Right renal cortex interstitium (tissue), 3 donors: Measurements from ENCODE around the gene LRMDA. TPM values are rescaled to one million over a fixed set of nuclear protein-coding genes. Genes with fewer than 3 reads are reported as not detected.
"Not testable (repeated sequence)": the region's sequence is repeated elsewhere in the genome, so short reads cannot be mapped to it uniquely, and the experiment has no call there.

Experiments used
- DNase-seq, 3 donors: peaks; one replicate each; pipeline ENCODE4 v3.0.0-alpha.2; 2013; ENCODE audit warnings: low read depth in 3 of 3, low spot score in 2 of 3
- polyA plus RNA-seq, 3 donors: library from polyadenylated mRNA; unstranded; fragments of 120-200 nt; gene quantifications; one replicate each; pipeline ENCODE4 v1.2.1, GENCODE V29; 2013; ENCODE audit not compliant: insufficient read length in 3 of 3

The LRMDA gene
- polyA plus RNA-seq, 3 donors, result 20.9 to 21.7 (median 21.2) TPM

GRCh38 chr10:76560338-76560737 is 1128.9 kb downstream of the LRMDA start:
- DNase-seq, result no peak

DNA sequence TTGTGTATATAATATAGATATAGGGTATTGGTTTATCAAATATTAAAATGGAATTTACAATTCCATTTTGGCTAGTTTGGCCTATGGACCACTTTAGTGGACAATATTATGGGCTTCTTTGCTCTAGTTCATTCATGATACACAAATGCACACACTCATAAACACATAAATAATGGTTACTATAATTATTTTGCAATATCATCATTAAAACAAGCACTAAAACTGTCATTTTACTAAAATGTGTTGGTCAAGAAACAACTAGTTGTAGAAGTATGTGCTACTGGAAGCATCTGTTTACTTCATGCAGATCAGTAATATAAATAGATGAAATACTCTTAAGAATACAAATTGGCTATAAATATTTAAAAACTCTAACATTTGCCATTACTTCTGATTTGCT is 1131.9 kb downstream of the LRMDA start:
- no peak for DNase-seq

DNA sequence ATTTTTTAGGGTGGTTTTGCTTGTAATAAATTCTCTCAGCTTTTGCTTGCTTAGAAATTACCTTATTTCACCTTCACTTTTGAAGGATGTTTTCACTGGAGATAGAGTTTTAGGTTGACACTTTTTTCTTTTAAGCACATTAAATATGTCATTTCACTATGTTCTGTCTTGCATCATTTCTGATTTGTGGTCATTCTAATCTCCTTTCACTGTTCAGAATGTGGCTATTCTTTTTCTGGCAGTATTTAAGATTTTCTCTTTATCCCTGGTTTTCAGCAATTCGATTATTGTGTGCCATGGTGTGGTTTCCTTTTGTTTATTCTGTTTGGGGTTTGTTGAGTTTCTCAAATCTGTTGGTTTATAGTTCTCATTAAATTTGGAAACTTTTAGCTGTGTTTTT is 1140.6 kb downstream of the LRMDA start:
- no peak for DNase-seq

DNA sequence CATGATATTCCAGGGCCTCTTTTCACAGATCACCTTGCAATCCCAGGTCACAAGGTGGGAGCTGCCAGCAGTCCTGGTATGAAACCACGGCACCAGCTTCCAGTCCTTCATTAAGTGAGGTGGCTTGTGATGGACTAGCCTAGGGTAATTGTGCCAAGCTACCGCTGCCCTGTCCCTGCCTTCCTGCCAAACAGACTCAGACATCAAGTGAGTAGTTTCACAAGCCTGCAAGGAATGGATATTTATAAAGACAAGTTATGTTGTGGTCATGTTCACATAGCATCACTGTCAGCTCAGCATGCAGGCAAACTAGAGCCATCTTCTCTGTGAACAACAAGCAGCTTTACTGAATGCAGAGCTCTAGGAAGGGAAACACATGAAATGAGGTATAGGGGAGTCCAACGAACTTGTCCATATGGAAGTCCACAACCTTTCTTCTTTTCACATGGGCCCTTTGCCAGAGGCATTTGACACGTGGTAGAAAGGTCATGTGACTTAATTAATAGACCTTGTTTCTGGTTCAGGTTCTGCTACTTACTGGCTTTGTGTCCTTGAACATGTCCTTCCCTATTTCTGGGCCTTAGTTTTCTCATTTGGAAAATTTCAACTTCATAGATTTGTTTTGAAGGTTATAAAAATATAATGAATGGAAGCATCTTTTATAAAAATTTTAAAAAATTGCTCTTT is 1145.0 kb downstream of the LRMDA start:
- no peak for DNase-seq

DNA sequence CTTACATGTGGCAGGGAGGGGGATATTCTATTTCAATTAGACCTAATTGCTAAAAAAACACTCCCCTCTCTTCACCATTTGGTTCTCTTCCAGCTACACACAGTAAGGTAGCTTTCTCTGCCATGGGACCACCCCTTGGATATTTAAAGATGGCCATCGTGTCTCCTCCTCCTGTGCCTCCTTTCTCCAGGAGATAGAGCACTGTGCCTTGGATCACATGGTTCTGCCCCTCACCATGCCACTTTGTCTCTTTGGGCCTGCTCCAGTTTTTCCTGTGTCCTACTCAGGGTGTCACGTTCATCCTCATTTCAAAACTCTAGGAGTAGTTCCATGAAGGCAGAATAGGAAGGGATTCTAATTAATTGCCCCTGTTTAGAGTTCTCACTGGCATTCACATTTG is 1146.0 kb downstream of the LRMDA start:
- DNase-seq, result no peak

- DNase-seq, result no peak
Observed at GRCh38 chr10:76581506-76582256, 1150.3 kb downstream of the LRMDA start.

DNA sequence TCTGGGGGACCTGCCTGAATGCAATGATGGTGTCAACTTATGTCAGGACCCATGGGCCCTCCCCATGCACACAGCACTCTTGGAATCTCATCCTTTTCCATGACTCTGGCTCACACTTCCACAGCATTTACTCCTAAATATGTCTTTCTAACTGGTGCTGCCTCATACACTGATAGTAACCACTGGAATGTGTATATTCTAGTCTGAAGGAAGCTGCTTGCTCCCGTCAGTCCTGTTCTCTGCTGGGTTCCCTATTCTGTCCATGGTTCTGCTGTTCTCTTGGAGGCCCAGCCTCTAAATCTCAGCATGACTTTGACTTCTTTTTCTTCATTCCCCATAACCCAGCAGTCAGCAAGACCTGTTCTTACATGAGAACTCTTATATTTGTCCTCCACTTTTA is 1151.1 kb downstream of the LRMDA start:
- no peak for DNase-seq

- DNase-seq, result peak in 2 of 3 donors; percentile 5 to 16
Observed at GRCh38 chr10:76583711-76584161, 1152.3 kb downstream of the LRMDA start.

DNA sequence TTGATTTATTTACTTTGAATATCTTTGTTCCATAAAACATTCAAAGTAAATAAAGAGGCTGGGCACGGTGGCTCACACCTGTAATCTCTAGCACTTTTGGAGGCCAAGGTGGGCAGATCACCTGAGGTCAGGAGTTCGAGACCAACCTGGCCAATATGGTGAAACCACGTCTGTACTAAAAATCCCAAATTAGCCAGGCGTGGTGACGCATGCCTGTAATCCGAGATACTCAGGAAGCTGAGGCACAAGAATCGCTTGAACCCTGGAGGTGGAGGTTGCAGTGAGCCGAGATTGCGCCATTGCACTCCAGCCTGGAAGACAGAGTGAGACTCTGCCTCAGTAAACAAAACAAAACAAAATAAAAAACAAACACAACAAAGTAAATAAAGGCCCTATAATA is 1153.0 kb downstream of the LRMDA start:
- not testable (repeated sequence) for DNase-seq

Other genes starting within 250 kb of the LRMDA start
- 100 to 1,000 TPM; 259 to 270 (median 260) TPM for gene VDAC2, start 220.8 kb upstream of the LRMDA start, polyA plus RNA-seq
- gene COMTD1, start 195.7 kb upstream of the LRMDA start, polyA plus RNA-seq, result 1 to 10 TPM; 3.5 to 5.2 (median 4.9) TPM
- 10 to 100 TPM; 50.6 to 55.4 (median 51.5) TPM for gene ZNF503, start 29.9 kb upstream of the LRMDA start, polyA plus RNA-seq